H9 (cell line): ENCODE measurements around the gene PELO. TPM values are rescaled to one million over a fixed set of nuclear protein-coding genes. Genes with fewer than 3 reads are reported as not detected.

Source experiments
- DNase-seq: peaks from one replicate; pipeline ENCODE4 v3.0.0-alpha.2; 2017
- H2AFZ ChIP-seq: one replicate; pipeline ENCODE4 v1.6.1; 2013; ENCODE audit warnings: mild to moderate bottlenecking, low read length, control low read depth, moderate library complexity
- H2AK5ac ChIP-seq: 2 replicates; pipeline ENCODE4 v1.6.1; 2013; ENCODE audit warnings: low read length, control low read depth, mixed read lengths; ENCODE audit not compliant: insufficient read length
- H2BK120ac ChIP-seq: one replicate; pipeline ENCODE4 v1.6.1; 2013; ENCODE audit warnings: low read depth, mild to moderate bottlenecking, low read length, control low read depth, inconsistent platforms; ENCODE audit not compliant: poor library complexity, severe bottlenecking
- H2BK12ac ChIP-seq: 2 replicates; pipeline ENCODE4 v1.6.1; 2013; ENCODE audit warnings: low read length, control low read depth, mixed read lengths, low read depth; ENCODE audit not compliant: insufficient read length
- H2BK15ac ChIP-seq: 2 replicates; pipeline ENCODE4 v1.6.1; 2013; ENCODE audit warnings: low read depth, low read length, control low read depth
- H2BK20ac ChIP-seq: one replicate; pipeline ENCODE4 v1.6.1; 2013; ENCODE audit warnings: low read depth, mild to moderate bottlenecking, low read length, control low read depth, inconsistent platforms; ENCODE audit not compliant: poor library complexity, severe bottlenecking
- H2BK5ac ChIP-seq: 2 replicates; pipeline ENCODE4 v1.6.1; 2013; ENCODE audit warnings: low read length, control low read depth, mixed read lengths; ENCODE audit not compliant: insufficient read length
- H3K14ac ChIP-seq: 2 replicates; pipeline ENCODE4 v1.6.1; 2013; ENCODE audit warnings: low read length, control low read depth; ENCODE audit not compliant: insufficient read depth
- H3K18ac ChIP-seq: 2 replicates; pipeline ENCODE4 v1.6.1; 2013; ENCODE audit warnings: low read depth, mild to moderate bottlenecking, mixed read lengths, low read length, control low read depth; ENCODE audit not compliant: insufficient read length
- H3K23ac ChIP-seq: 2 replicates; pipeline ENCODE4 v1.6.1; 2013; ENCODE audit warnings: low read length, control low read depth, mixed read lengths, low read depth; ENCODE audit not compliant: insufficient read length
- H3K23me2 ChIP-seq: 2 replicates; pipeline ENCODE4 v1.6.1; 2013; ENCODE audit warnings: low read depth, mild to moderate bottlenecking, mixed read lengths, low read length, control low read depth; ENCODE audit not compliant: insufficient read length, poor library complexity, severe bottlenecking
- H3K27ac ChIP-seq: 2 replicates; pipeline ENCODE4 v1.5.1; 2013; ENCODE audit warnings: low read length, control low read depth, mixed read lengths, low read depth; ENCODE audit not compliant: insufficient read length
- H3K27me3 ChIP-seq: 2 replicates; pipeline ENCODE4 v1.6.1; 2013; ENCODE audit warnings: low read length, control low read depth, inconsistent platforms; ENCODE audit not compliant: insufficient read depth
- H3K4ac ChIP-seq: 2 replicates; pipeline ENCODE4 v1.6.1; 2013; ENCODE audit warnings: low read depth, mild to moderate bottlenecking, control low read depth, inconsistent platforms, low read length, moderate library complexity
- H3K4me1 ChIP-seq: 2 replicates; pipeline ENCODE4 v1.6.1; 2013; ENCODE audit warnings: low read length, control low read depth, inconsistent platforms; ENCODE audit not compliant: insufficient read depth
- H3K4me2 ChIP-seq: 2 replicates; pipeline ENCODE4 v1.6.1; 2013; ENCODE audit warnings: low read length, control low read depth, mixed read lengths; ENCODE audit not compliant: insufficient read length, insufficient read depth
- H3K56ac ChIP-seq: 2 replicates; pipeline ENCODE4 v1.6.1; 2013; ENCODE audit warnings: low read depth, mild to moderate bottlenecking, mixed read lengths, low read length, control low read depth; ENCODE audit not compliant: insufficient read length
- H3K79me1 ChIP-seq: 2 replicates; pipeline ENCODE4 v1.6.1; 2013; ENCODE audit warnings: low read depth, mild to moderate bottlenecking, moderate library complexity, low read length, control low read depth, inconsistent platforms; ENCODE audit not compliant: insufficient read depth, poor library complexity, severe bottlenecking
- H3K79me2 ChIP-seq: 2 replicates; pipeline ENCODE4 v1.6.1; 2013; ENCODE audit warnings: low read length, control low read depth, inconsistent platforms; ENCODE audit not compliant: insufficient read depth
- H3K9ac ChIP-seq: 2 replicates; pipeline ENCODE4 v1.6.1; 2013; ENCODE audit warnings: low read length, control low read depth, mixed read lengths; ENCODE audit not compliant: insufficient read length; ENCODE audit errors: extremely low read depth
- H3K9me3 ChIP-seq: one replicate; pipeline ENCODE4 v1.6.1; 2013; ENCODE audit warnings: low read depth, low read length, inconsistent platforms; ENCODE audit not compliant: control insufficient read depth
- H3T11ph ChIP-seq: one replicate; pipeline ENCODE4 v1.6.1; 2013; ENCODE audit warnings: mild to moderate bottlenecking, low read length, control low read depth, inconsistent platforms
- H4K20me1 ChIP-seq: one replicate; pipeline ENCODE4 v1.6.1; 2013; ENCODE audit not compliant: control insufficient read depth, insufficient read length, insufficient read depth
- H4K5ac ChIP-seq: 2 replicates; pipeline ENCODE4 v1.6.1; 2013; ENCODE audit warnings: low read depth, mild to moderate bottlenecking, mixed read lengths, low read length, control low read depth; ENCODE audit not compliant: insufficient read length
- H4K8ac ChIP-seq: replicated peaks from 2 replicates; pipeline ENCODE4 v1.6.1; 2013; ENCODE audit warnings: low read length, control low read depth, mixed read lengths, low read depth; ENCODE audit not compliant: insufficient read length
- H4K91ac ChIP-seq: 2 replicates; pipeline ENCODE4 v1.6.1; 2013; ENCODE audit warnings: low read depth, mild to moderate bottlenecking, moderate library complexity, mixed read lengths, low read length, control low read depth; ENCODE audit not compliant: insufficient read length
- H3K27ac Mint-ChIP-seq, 3 experiments: 2 replicates in 2 of 3; 3 replicates in 1 of 3; pipeline ENCODE4 v1.8.0; 2020 to 2021; ENCODE audit warnings: mixed read lengths in 3 of 3, mild to moderate bottlenecking in 1 of 3, moderate library complexity in 1 of 3
- H3K27me3 Mint-ChIP-seq: 2 replicates; pipeline ENCODE4 v1.8.0; 2021; ENCODE audit warnings: low read depth, mild to moderate bottlenecking, moderate library complexity, mixed read lengths
- H3K36me3 Mint-ChIP-seq, 3 experiments: 2 replicates in 2 of 3; 3 replicates in 1 of 3; pipeline ENCODE4 v1.8.0; 2020 to 2021; ENCODE audit warnings: low read depth in 3 of 3, mixed read lengths in 3 of 3; ENCODE audit not compliant: insufficient read depth in 1 of 3
- H3K4me1 Mint-ChIP-seq, 2 experiments: 2 replicates each; pipeline ENCODE4 v1.8.0; 2020; ENCODE audit warnings: mixed read lengths in 2 of 2
- H3K4me3 Mint-ChIP-seq, 2 experiments: 2 replicates in 1 of 2; 3 replicates in 1 of 2; pipeline ENCODE4 v1.8.0; 2020 to 2021; ENCODE audit warnings: mild to moderate bottlenecking in 2 of 2, mixed read lengths in 2 of 2, moderate library complexity in 1 of 2
- H3K9me3 Mint-ChIP-seq, 2 experiments: 2 replicates in 1 of 2; 3 replicates in 1 of 2; pipeline ENCODE4 v1.8.0; 2020; ENCODE audit warnings: mild to moderate bottlenecking in 2 of 2, mixed read lengths in 2 of 2, moderate library complexity in 1 of 2
- CTCF ChIP-seq: fragments of 200-600 bp; sonication (generic); conservative IDR thresholded peaks from 3 replicates; pipeline ENCODE4 v1.8.0; 2021; ENCODE audit warnings: antibody characterized with exemption, mild to moderate bottlenecking
- WGBS: extraction: QIAGEN DNeasy Blood & Tissue Kit; methylation state at CpG from one replicate; pipeline ENCODE4 v1.1.7; 2013; ENCODE audit warnings: missing lambda C conversion rate, low lambda C conversion rate, mixed read lengths; ENCODE audit not compliant: insufficient read length; ENCODE audit errors: extremely low coverage; 5-methylcytosine and 5-hydroxymethylcytosine counted together
- total RNA-seq: library from RNA; stranded (reverse); gene quantifications from 2 replicates; pipeline ENCODE4 v1.2.1, GENCODE V29; 2021

The PELO gene
- total RNA-seq, 1 experiment from 2014 or later = 20.3 TPM

- H2BK20ac ChIP-seq = no peak overlapping the region
- H3K9me3 ChIP-seq = no peaks in the 10 kb centered on the region
- no CpG with 5 or more reads among the region's 2 CpGs for WGBS
- no peak overlapping the region for H4K91ac ChIP-seq
- no peaks in the 10 kb centered on the region for H3K27me3 Mint-ChIP-seq
- H2AFZ ChIP-seq = no peak overlapping the region
- H3K4me3 Mint-ChIP-seq = no peak overlapping the region
- H3K9ac ChIP-seq = no peak overlapping the region
- no peak overlapping the region for H3T11ph ChIP-seq
- H3K27ac ChIP-seq = no peak overlapping the region
- no peak overlapping the region for H3K18ac ChIP-seq
- DNase-seq = no peak
- H2BK5ac ChIP-seq = no peak overlapping the region
- H3K27ac Mint-ChIP-seq = no peak overlapping the region
- no peaks in the 10 kb centered on the region for H4K20me1 ChIP-seq
- no peaks in the 10 kb centered on the region for H3K9me3 Mint-ChIP-seq
- H4K8ac ChIP-seq = no peak overlapping the region
- TF ChIP-seq CTCF = no peak
- no peak overlapping the region for H3K23ac ChIP-seq
- H3K79me2 ChIP-seq = no peaks in the 10 kb centered on the region
- H2AK5ac ChIP-seq = no peak overlapping the region
- no peak overlapping the region for H4K5ac ChIP-seq
- H3K79me1 ChIP-seq = no peaks in the 10 kb centered on the region
- H2BK12ac ChIP-seq = no peak overlapping the region
- no peak overlapping the region for H3K4me2 ChIP-seq
- no peak overlapping the region for H2BK15ac ChIP-seq
- H3K4ac ChIP-seq = no peak overlapping the region
- H3K23me2 ChIP-seq = no peaks in the 10 kb centered on the region
- H3K36me3 Mint-ChIP-seq = no peaks in the 10 kb centered on the region
- no peak overlapping the region for H2BK120ac ChIP-seq
- H3K14ac ChIP-seq = no peak overlapping the region
- H3K4me1 Mint-ChIP-seq = peaks cover 12% of the 10 kb centered on the region in 2 experiments
- no peaks in the 10 kb centered on the region for H3K27me3 ChIP-seq
- H3K56ac ChIP-seq = no peak overlapping the region
- H3K4me1 ChIP-seq = peaks cover 4% of the 10 kb centered on the region; the same call in 1 of the 2 replicates
Observed at GRCh38 chr5:52754051-52754450, 33.7 kb upstream of the PELO start.
